Subcutaneous abdominal adipose tissue (tissue), 5 donors: ENCODE results near the gene SUMO3.

Experiments used
- H3K27ac ChIP-seq: one replicate; pipeline ENCODE4 v1.7.0; 2013; ENCODE audit warnings: low read depth, mild to moderate bottlenecking, inconsistent platforms, low read length, moderate library complexity
- H3K27me3 ChIP-seq, 5 donors: one replicate each; pipeline ENCODE4 v1.7.0; 2013; ENCODE audit warnings: low read length in 5 of 5, inconsistent platforms in 1 of 5; ENCODE audit not compliant: control insufficient read depth in 5 of 5, insufficient read depth in 4 of 5
- H3K36me3 ChIP-seq, 5 donors: one replicate each; pipeline ENCODE4 v1.7.0; 2013; ENCODE audit warnings: low read length in 5 of 5; ENCODE audit not compliant: control insufficient read depth in 5 of 5, insufficient read depth in 5 of 5
- H3K4me1 ChIP-seq, 5 donors: one replicate each; pipeline ENCODE4 v1.7.0; 2013; ENCODE audit warnings: low read length in 5 of 5, mild to moderate bottlenecking in 3 of 5, moderate library complexity in 1 of 5; ENCODE audit not compliant: control insufficient read depth in 5 of 5, insufficient read depth in 5 of 5
- H3K4me3 ChIP-seq, 5 donors: one replicate each; pipeline ENCODE4 v1.7.0; 2013; ENCODE audit warnings: low read length in 5 of 5, low read depth in 1 of 5
- H3K9ac ChIP-seq, 5 donors: one replicate each; pipeline ENCODE4 v1.7.0; 2013; ENCODE audit warnings: low read length in 5 of 5, mild to moderate bottlenecking in 4 of 5, moderate library complexity in 3 of 5
- H3K9me3 ChIP-seq, 5 donors: one replicate each; pipeline ENCODE4 v1.7.0; 2013; ENCODE audit warnings: low read length in 5 of 5; ENCODE audit not compliant: control insufficient read depth in 5 of 5
- donor health status: healthy.
- donor health status: healthy.
- donor health status: healthy.
- donor health status: healthy.
- donor health status: healthy.

Gene SUMO3

DNA sequence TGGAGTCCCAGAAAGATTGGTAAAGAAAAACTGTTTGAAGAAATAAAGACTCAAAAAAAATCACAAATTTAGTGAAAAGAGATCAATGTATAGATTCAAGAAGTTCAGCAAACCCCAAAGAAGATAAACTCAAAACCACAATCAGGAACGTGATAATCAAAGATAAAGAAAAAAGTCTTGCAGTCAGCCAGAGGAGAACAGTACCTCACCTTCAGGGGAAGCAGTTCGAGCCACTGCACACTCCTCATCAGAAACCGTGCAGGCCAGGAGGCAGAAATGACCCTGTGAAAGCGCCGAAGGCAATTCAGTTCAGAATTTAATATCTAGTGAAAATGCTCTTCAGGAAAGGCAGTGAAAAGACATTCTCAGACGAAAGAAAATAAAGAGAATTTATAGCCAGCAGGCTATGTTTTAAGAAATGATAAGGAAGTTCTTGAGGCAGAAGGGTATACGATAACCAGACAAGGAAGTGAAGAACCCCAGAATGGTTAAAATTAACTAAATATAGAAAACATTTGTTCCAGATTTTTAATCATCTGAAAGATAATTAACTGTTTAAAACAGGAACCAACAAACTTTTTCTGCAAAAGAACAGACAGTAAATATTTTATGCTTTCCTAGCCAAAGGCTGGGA, 13.5 kb upstream of the SUMO3 start:
- H3K27me3 ChIP-seq: peaks cover 0 to 3% (median 0%) of the 10 kb centered on the region in 5 donors
- H3K9me3 ChIP-seq: peaks cover 12 to 29% (median 26%) of the 10 kb centered on the region in 5 donors
- no peak overlapping the region for H3K27ac ChIP-seq
- H3K4me1 ChIP-seq: peaks cover 0 to under 1% (median under 1%) of the 10 kb centered on the region in 5 donors
- no peaks in the 10 kb centered on the region for H3K36me3 ChIP-seq
- H3K4me3 ChIP-seq: no peak overlapping the region
- no peak overlapping the region for H3K9ac ChIP-seq

DNA sequence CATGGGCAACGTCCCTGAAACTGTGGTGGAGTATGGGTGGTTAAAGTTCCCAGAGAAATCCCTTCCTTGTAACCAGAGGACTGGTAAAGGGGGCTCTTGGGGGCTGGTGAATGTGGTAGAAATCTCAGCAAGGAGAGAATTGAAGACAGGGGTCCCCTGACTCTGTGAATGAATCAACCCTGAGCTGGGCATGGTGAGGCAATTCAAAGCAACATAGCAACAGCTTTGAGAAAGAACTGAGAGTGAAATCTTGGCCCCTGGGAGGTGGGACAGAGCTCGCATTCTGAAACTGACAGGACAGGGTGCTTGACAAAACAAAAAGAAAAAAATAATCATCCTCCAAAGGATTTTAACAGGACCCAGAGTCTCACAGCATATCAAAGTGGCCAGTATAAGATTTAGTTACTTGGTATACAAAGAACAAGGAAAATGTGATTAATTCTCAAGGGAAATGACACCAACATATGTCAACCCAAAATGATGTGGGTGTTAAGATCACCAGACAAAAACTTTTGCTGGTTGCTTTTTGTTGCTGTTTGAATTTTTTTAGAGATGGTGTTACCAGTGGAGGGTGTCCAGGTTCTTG, 11.7 kb upstream of the SUMO3 start:
- Histone ChIP-seq H3K4me1 (no peaks in the 10 kb centered on the region), H3K4me3 (peak overlapping the region in 1 of 5 donors; percentile 28), H3K27ac (no peak overlapping the region), H3K9ac (no peak overlapping the region), H3K9me3 (peaks cover 12 to 29% (median 26%) of the 10 kb centered on the region in 5 donors), H3K27me3 (no peaks in the 10 kb centered on the region), H3K36me3 (no peaks in the 10 kb centered on the region)

DNA sequence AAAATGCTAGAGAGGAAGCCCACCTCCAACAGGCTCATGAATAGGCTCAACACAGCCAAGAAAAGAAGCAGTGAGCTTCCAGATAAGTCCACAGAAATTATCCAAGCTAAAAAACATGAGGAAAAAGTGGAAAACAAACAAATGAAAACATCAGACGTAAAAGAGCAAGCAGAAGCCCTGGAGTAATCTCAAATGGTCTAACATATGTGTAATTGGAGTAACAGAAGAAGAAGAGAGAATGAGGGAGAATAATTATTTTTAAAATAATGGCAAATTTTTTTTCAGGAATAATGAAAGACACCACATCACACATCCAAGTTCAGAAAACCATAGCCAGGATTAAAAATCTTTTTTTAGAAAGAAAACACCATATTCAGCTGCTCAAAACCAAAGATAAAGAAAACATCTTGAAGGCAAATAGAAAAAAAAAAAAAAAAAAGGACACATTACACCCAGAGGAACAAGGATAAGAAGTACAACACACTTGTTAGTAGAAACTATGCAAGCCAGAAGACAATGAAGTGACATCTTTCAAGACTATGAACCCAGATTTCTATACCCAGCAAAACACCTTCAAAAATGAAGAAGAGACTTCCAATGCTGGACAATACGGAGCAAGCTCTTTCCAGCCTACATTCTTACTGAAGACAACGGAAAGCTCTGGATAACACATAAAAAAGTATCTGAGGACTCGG, 10.6 kb upstream of the SUMO3 start:
- H3K4me3 ChIP-seq: no peak overlapping the region
- peaks cover 12 to 33% (median 29%) of the 10 kb centered on the region in 5 donors for H3K9me3 ChIP-seq
- H3K4me1 ChIP-seq: no peaks in the 10 kb centered on the region
- no peak overlapping the region for H3K27ac ChIP-seq
- no peak overlapping the region for H3K9ac ChIP-seq
- no peaks in the 10 kb centered on the region for H3K36me3 ChIP-seq
- no peaks in the 10 kb centered on the region for H3K27me3 ChIP-seq

- no peak overlapping the region for H3K9ac ChIP-seq
- peaks cover 0 to 8% (median 4%) of the 10 kb centered on the region in 5 donors for H3K4me1 ChIP-seq
- H3K27me3 ChIP-seq: no peaks in the 10 kb centered on the region
- no peak overlapping the region for H3K4me3 ChIP-seq
- peaks cover 12 to 57% (median 54%) of the 10 kb centered on the region in 5 donors for H3K9me3 ChIP-seq
- no peak overlapping the region for H3K27ac ChIP-seq
- H3K36me3 ChIP-seq: no peaks in the 10 kb centered on the region
Measured at GRCh38 chr21:44823179-44823660, 5.4 kb upstream of the SUMO3 start.

DNA sequence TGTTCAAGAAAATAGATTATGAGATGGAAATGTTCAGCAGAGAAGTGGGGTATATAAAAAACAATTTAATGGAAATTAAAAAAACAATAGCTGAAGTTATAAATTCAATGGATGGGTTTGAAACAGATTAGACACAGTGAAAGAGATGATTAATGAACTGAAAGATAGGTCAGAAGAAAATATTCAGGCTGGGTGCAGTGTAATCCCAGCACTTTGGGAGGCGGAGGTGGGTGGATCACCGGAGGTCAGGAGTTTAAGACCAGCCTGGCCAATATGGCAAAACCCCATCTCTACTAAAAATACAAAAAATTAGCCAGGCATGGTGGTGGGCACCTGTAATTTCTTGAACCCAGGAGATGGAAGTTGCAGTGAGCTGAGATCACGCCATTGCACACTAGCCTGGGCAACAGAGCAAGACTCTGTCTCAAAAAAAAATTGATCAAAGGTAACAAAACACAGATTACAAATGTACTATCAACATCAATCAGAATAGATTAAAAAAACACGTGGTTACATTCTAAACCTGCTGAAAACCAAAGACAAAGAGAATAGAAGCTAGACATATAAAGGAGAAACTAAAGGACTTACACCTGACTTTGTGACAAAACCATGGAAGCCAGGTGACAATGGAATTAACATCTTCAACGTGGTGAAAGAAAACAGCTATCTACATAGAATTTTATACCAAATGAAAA, 4.8 kb upstream of the SUMO3 start:
- no peaks in the 10 kb centered on the region for H3K27me3 ChIP-seq
- H3K4me3 ChIP-seq: no peak overlapping the region
- no peak overlapping the region for H3K27ac ChIP-seq
- peaks cover 0 to 8% (median 4%) of the 10 kb centered on the region in 5 donors for H3K4me1 ChIP-seq
- H3K9ac ChIP-seq: no peak overlapping the region
- H3K9me3 ChIP-seq: peaks cover 7 to 52% (median 48%) of the 10 kb centered on the region in 5 donors
- H3K36me3 ChIP-seq: no peaks in the 10 kb centered on the region

DNA sequence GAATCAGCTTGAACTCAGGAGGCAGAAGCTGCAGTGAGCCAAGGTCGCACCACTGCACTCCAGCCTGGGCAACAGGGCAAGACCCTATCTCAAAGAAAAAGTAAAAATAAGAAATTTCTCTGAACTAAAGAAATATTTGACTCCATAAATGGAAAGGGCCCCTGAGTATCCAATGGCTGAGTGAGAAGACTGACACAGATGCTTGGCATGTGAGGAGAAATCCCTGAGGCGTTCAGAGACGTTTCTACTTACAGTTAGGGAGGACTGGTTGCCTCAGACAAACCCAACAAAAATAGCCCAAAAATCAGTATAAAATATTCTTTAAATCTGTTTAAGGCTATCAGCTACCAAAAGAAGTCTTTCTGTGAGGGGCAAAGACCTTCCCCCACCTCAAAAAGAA, 3.0 kb upstream of the SUMO3 start:
- no peak overlapping the region for H3K4me3 ChIP-seq
- H3K9ac ChIP-seq: no peak overlapping the region
- H3K4me1 ChIP-seq: peaks cover 0 to 24% (median 19%) of the 10 kb centered on the region in 5 donors
- H3K9me3 ChIP-seq: peaks cover 4 to 44% (median 41%) of the 10 kb centered on the region in 5 donors
- H3K27ac ChIP-seq: no peak overlapping the region
- no peaks in the 10 kb centered on the region for H3K36me3 ChIP-seq
- H3K27me3 ChIP-seq: no peaks in the 10 kb centered on the region

DNA sequence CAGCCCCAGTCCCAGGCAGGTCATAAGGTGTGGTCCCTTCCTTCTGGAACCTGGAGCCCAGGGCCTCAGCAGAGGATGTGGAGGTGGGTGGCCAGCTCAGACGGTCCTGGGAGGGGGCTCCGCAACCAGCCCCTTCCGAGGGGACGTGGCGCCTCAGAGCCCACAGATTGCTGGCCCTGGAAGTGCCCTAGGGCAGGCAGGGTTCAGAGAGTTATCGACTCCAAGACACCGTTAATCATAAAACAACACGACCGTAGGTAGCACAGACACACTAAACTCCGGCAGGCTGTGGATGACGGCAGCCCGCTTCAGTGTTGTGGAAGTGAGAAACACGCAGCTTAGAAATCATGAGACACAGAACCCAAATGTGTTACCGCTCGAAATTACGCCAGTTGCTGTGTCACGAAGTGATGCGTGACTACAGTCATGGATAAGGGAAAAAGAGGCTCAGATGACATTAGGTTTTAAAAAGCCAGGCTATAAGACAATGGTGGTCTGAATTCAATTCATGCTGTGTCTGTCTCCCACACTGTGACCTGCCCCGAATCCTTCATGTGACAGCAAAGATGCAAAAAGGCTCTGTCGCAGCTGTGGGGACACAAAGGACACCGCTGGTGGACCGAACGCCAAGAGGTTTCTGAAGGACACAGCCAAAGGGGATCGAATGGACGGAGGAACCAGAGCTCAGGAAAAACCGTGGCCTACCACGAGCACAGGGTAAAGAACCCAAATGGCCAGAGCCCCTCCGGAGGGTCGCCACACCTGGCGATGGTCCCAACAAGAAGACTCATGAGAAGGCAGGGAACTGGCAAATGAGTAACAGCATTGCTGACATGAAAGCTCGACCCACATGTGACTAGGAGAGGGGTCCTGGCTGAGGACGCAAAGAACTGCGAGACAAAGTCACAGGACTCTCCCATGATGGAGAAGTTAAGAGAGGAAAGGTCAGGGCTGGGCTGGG, 1.7 kb upstream of the SUMO3 start:
- Histone ChIP-seq H3K27ac (no peak overlapping the region), H3K27me3 (no peaks in the 10 kb centered on the region), H3K4me1 (peaks cover 0 to 36% (median 28%) of the 10 kb centered on the region in 5 donors), H3K36me3 (no peaks in the 10 kb centered on the region), H3K4me3 (no peak overlapping the region), H3K9ac (no peak overlapping the region), H3K9me3 (peaks cover 4 to 44% (median 41%) of the 10 kb centered on the region in 5 donors)

- Histone ChIP-seq H3K4me3 (peak overlapping the region in 4 of 5 donors; percentile 54 to 73 (median 64)), H3K36me3 (peaks cover 0 to 4% (median 3%) of the 10 kb centered on the region in 5 donors), H3K27ac (peak overlapping the region; percentile 57), H3K27me3 (no peaks in the 10 kb centered on the region), H3K4me1 (peaks cover 0 to 36% (median 29%) of the 10 kb centered on the region in 5 donors), H3K9ac (peak overlapping the region in 4 of 5 donors; percentile 73 to 87 (median 75)), H3K9me3 (peaks cover 4 to 43% (median 38%) of the 10 kb centered on the region in 5 donors)
Measured at GRCh38 chr21:44818640-44819011, 764 bp upstream of the SUMO3 start.

DNA sequence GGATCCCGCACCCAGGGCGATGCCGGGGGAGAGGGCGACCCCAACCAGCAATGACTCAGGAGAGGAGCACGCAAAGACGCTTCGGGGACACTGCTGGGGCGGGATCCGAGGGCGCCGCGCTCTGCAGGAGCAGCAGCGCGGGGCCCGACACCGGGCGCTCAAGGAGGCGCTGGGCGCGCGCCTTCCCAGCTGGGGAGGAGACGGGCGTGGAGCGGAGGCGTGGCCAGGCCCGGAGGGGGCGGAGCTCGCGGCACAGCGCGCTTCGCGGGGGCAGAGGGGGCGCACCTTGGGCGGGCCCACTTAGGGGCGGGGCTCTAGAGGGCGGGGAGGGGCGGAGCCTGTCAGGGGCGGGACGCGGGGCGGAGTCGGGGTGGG, 369 bp downstream of the SUMO3 start:
- H3K9ac ChIP-seq: peak overlapping the region in 2 of 5 donors; percentile 35 to 71
- peak overlapping the region in 4 of 5 donors; percentile 64 to 73 (median 69) for H3K4me3 ChIP-seq
- H3K27ac ChIP-seq: no peak overlapping the region
- H3K36me3 ChIP-seq: peaks cover 0 to 15% (median 15%) of the 10 kb centered on the region in 5 donors
- H3K4me1 ChIP-seq: peaks cover 0 to 36% (median 33%) of the 10 kb centered on the region in 5 donors
- H3K27me3 ChIP-seq: no peaks in the 10 kb centered on the region
- H3K9me3 ChIP-seq: peaks cover 0 to 32% (median 27%) of the 10 kb centered on the region in 5 donors
